Thyroid gland (tissue), 4 donors: ENCODE data around the gene STK10. TPM values are rescaled to one million over a fixed set of nuclear protein-coding genes. Genes with fewer than 3 reads are reported as not detected.
A peak's percentile ranks its signal among the peaks of the same experiment; 100 is the strongest.

ENCODE experiments used
- DNase-seq, 2 donors: peaks; one replicate each; pipeline ENCODE4 v3.0.0-alpha.2; 2019
- H3K27ac ChIP-seq, 3 donors: fragments of 200-600 bp; sonication (generic); 1 replicate in 2 of 3; 2 replicates in 1 of 3; pipeline ENCODE4 v1.5.1; 2016 to 2019; ENCODE audit warnings: mild to moderate bottlenecking in 1 of 3, moderate library complexity in 1 of 3
- H3K27me3 ChIP-seq: fragments of 200-600 bp; sonication (generic); one replicate; pipeline ENCODE4 v1.5.1; 2019
- H3K36me3 ChIP-seq, 2 donors: fragments of 200-600 bp; sonication (generic); one replicate each; pipeline ENCODE4 v1.5.1; 2016 to 2019
- H3K4me1 ChIP-seq, 2 donors: fragments of 200-600 bp; sonication (generic); one replicate each; pipeline ENCODE4 v1.5.1; 2017 to 2019
- H3K4me3 ChIP-seq, 3 donors: fragments of 200-600 bp; sonication (generic); replicated peaks in 1 of 3; 1 replicate in 2 of 3; 2 replicates in 1 of 3; pipeline ENCODE4 v1.5.1; 2016; ENCODE audit warnings: mild to moderate bottlenecking in 1 of 3
- H3K9me3 ChIP-seq: fragments of 200-600 bp; sonication (generic); one replicate; pipeline ENCODE4 v1.5.1; 2017
- CTCF ChIP-seq, 6 experiments: fragments of 200-600 bp in 3 of 6; fragments of 450-650 bp in 3 of 6; sonication (generic) in 3 of 6; IDR thresholded peaks; one replicate each; pipeline ENCODE4 v1.5.1; 2016 to 2019; ENCODE audit warnings: antibody characterized with exemption in 6 of 6, mild to moderate bottlenecking in 2 of 6, inconsistent platforms in 1 of 6, moderate library complexity in 1 of 6
- POLR2A ChIP-seq, 2 donors: fragments of 450-650 bp; IDR thresholded peaks; one replicate each; pipeline ENCODE4 v1.6.1; 2017; ENCODE audit warnings: antibody characterized with exemption in 2 of 2, mild to moderate bottlenecking in 2 of 2, moderate library complexity in 1 of 2
- WGBS, 2 donors: methylation state at CpG; one replicate each; pipeline ENCODE4 v1.1.5; 2017; 5-methylcytosine and 5-hydroxymethylcytosine counted together
- intact Hi-C: fragments of 100-400 bp; cut with DNase I; formaldehyde crosslinking; loops from one replicate; pipeline ENCODE4 v1.15.1; 2023
- total RNA-seq, 4 donors: library from RNA; depleted of rRNA; stranded (reverse); fragments of >200 nt; gene quantifications; one replicate each; pipeline ENCODE4 v1.2.3, GENCODE V29; 2016

The STK10 gene
- total RNA-seq, 4 donors from 2014 or later = 5.5 to 11.6 (median 8.6) TPM

GRCh38 chr5:171999877-172000276 is 188.1 kb downstream of the STK10 start:
- peaks cover 41 to 60% of the 10 kb centered on the region in 2 donors for H3K4me1 ChIP-seq
- no peak for DNase-seq
- 44 to 52% methylated on average over 5 of the region's 5 CpGs for WGBS, 2 donors
- no peak overlapping the region for H3K4me3 ChIP-seq
- H3K36me3 ChIP-seq = no peaks in the 10 kb centered on the region
- H3K27ac ChIP-seq = peak overlapping the region in 1 of 3 donors; percentile 35
- TF ChIP-seq POLR2A (IDR thresholded peaks at IDR 0.05) (no peak), CTCF (IDR thresholded peaks at IDR 0.05) (no peak)
- intact Hi-C loops = no loop called here
- no peaks in the 10 kb centered on the region for H3K9me3 ChIP-seq
- H3K27me3 ChIP-seq = no peaks in the 10 kb centered on the region

GRCh38 chr5:171999100-171999499 is 188.9 kb downstream of the STK10 start:
- Histone ChIP-seq H3K9me3 (no peaks in the 10 kb centered on the region), H3K36me3 (no peaks in the 10 kb centered on the region), H3K4me3 (no peak overlapping the region), H3K4me1 (peaks cover 34 to 53% of the 10 kb centered on the region in 2 donors), H3K27ac (peak overlapping the region in 2 of 3 donors; percentile 35 to 50), H3K27me3 (no peaks in the 10 kb centered on the region)
- intact Hi-C loops = no loop called here
- no peak for TF ChIP-seq CTCF (IDR thresholded peaks at IDR 0.05)
- no peak for DNase-seq
- WGBS, 2 donors = 95 to 97% methylated on average over 2 of the region's 2 CpGs

GRCh38 chr5:171997011-171997410 is 191.0 kb downstream of the STK10 start:
- WGBS, 2 donors = 91 to 92% methylated on average over 3 of the region's 3 CpGs
- TF ChIP-seq POLR2A (IDR thresholded peaks at IDR 0.05) (no peak), CTCF (IDR thresholded peaks at IDR 0.05) (no peak)
- H3K9me3 ChIP-seq = no peaks in the 10 kb centered on the region
- intact Hi-C loops = no loop called here
- H3K36me3 ChIP-seq = no peaks in the 10 kb centered on the region
- H3K4me1 ChIP-seq = peaks cover 32 to 36% of the 10 kb centered on the region in 2 donors
- H3K4me3 ChIP-seq = no peak overlapping the region
- H3K27me3 ChIP-seq = no peaks in the 10 kb centered on the region
- H3K27ac ChIP-seq = no peak overlapping the region
- no peak for DNase-seq

GRCh38 chr5:171992813-171993212 is 195.2 kb downstream of the STK10 start:
- H3K9me3 ChIP-seq = no peaks in the 10 kb centered on the region
- TF ChIP-seq CTCF (IDR thresholded peaks at IDR 0.05) (no peak), POLR2A (IDR thresholded peaks at IDR 0.05) (no peak)
- H3K4me1 ChIP-seq = peaks cover 0 to 6% of the 10 kb centered on the region in 2 donors
- 91% methylated on average over 2 of the region's 2 CpGs for WGBS, 2 donors
- H3K27ac ChIP-seq = no peak overlapping the region
- DNase-seq = no peak
- no peak overlapping the region for H3K4me3 ChIP-seq
- no peaks in the 10 kb centered on the region for H3K27me3 ChIP-seq
- intact Hi-C loops = no loop called here
- H3K36me3 ChIP-seq = no peaks in the 10 kb centered on the region

- TF ChIP-seq POLR2A (IDR thresholded peaks at IDR 0.05) (no peak), CTCF (IDR thresholded peaks at IDR 0.05) (no peak)
- H3K9me3 ChIP-seq = no peaks in the 10 kb centered on the region
- H3K36me3 ChIP-seq = no peaks in the 10 kb centered on the region
- H3K4me3 ChIP-seq = no peak overlapping the region
- no peaks in the 10 kb centered on the region for H3K27me3 ChIP-seq
- DNase-seq = no peak
- intact Hi-C loops = no loop called here
- H3K4me1 ChIP-seq = peaks cover 0 to 6% of the 10 kb centered on the region in 2 donors
- WGBS, 2 donors = 94 to 97% methylated on average over 3 of the region's 3 CpGs
- no peak overlapping the region for H3K27ac ChIP-seq
These were observed 195.7 kb downstream of the STK10 start for GRCh38 chr5:171992305-171992704.

Other genes starting within 250 kb of the STK10 start
- gene FBXW11, start 181.6 kb downstream of the STK10 start, total RNA-seq = 10 to 100 TPM; 61.3 to 76.6 (median 70.2) TPM
- not detected for gene EFCAB9, start 5.9 kb upstream of the STK10 start, total RNA-seq
- gene UBTD2, start 95.5 kb upstream of the STK10 start, total RNA-seq = 10 to 100 TPM; 15.9 to 28.6 (median 22.5) TPM